ENCODE data around the gene ZNF587B. TPM values are rescaled to one million over a fixed set of nuclear protein-coding genes. Genes with fewer than 3 reads are reported as not detected.
"Not testable (repeated sequence)": the region's sequence is repeated elsewhere in the genome, so short reads cannot be mapped to it uniquely, and the experiment has no call there.

Gene ZNF587B
- total RNA-seq, 2 experiments from 2014 or later: 14.2 to 15.2 TPM

- Mint-ChIP-seq H3K27me3 (no peaks in the 10 kb centered on the region), H3K9me3 (no peaks in the 10 kb centered on the region), H3K4me3 (no peak overlapping the region), H3K27ac (peak overlapping the region; percentile 40), H3K4me1 (ENCODE audit: low read depth) (peaks cover 34% of the 10 kb centered on the region), H3K36me3 (peaks cover 32% of the 10 kb centered on the region)
- intact Hi-C loops (cut with micrococcal nuclease): loop anchor here (5.0 kb wide), 2 partner anchors 35 to 530 kb away; partner anchors contain the start of genes ZNF460 and ZNF587
- POLR2A ChIA-PET: no interaction called here
- DNase-seq: no peak
- CTCF ChIA-PET: no interaction called here
Observed at GRCh38 chr19:57812226-57812625, 17.9 kb upstream of the ZNF587B start.

DNA sequence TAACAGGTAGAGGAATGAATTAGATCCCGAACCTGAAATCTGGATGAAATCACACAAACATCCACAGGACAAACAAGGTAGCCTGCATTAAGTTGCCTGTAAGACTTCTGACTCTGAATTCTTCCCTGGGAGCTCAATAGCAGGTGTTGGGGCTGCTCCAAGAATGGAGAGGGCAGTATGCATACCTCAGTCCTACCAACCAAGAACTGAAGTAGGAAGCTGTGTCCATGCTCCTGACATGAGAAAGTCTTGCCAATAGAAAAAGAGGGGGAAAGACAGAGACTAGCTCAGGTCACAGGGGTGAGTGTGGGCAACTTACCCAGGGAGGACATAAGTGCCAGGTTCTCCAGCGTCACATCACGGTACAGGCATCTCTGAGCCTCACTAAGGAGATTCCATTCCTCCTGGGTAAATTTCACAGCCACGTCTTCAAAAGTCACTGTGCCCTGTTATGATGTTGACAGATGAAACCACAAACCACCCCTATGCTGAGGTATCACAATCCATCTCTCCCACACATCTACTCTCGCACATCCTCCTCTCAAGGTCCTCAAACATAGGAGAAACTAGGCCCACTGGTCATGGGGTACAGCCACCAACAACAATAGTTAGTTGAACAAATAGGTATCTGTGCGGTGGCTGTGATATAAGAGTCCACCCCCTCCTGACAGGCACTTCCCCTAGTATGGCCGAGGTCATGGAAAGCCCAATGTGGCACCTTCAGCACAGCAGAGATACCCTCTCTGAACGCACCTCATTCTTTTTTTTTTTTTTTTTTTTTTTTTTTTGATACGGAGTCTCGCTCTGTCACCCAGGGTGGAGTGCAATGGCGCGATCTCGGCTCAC lies 16.9 kb upstream of the ZNF587B start:
- CTCF ChIA-PET, POLR2A ChIA-PET, H3K27me3 Mint-ChIP-seq, H3K9me3 Mint-ChIP-seq, DNase-seq: not testable (repeated sequence)
- H3K4me3 Mint-ChIP-seq: peak overlapping the region; percentile 91
- peaks cover 25% of the 10 kb centered on the region for H3K36me3 Mint-ChIP-seq
- peak overlapping the region; percentile 61 for H3K27ac Mint-ChIP-seq
- intact Hi-C loops (cut with micrococcal nuclease): loop anchor here (5.0 kb wide), 2 partner anchors 34 to 531 kb away; partner anchors contain the start of genes ZNF460 and ZNF587
- peaks cover 34% of the 10 kb centered on the region for H3K4me1 Mint-ChIP-seq (ENCODE audit: low read depth)

DNA sequence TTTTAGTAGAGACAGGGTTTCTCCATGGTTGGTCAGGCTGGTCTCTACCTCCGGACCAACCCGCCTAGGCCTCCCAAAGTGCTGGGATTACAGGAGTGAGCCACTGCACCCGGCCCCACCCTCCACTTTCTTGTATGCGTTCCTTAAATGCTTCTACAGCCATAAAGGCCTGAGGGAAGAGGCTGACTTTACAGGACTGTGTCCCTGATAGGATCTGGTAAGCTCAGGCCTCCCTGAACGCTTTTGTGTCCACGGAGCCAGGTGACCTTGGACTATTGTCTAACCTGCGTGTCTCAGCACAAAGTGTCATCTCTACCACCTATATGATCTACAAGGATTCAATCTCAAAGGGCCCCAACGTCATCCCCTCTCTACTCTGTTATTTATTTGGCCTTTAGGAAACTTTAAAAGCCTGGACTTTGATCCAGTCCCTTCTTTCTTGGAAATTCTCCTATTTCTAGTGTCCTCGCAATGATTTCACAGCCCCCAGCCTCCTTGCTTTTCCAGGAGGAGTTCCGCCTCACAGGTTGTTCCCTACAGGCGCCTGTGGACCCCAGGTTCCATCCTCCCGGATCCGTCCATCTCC lies 16.1 kb upstream of the ZNF587B start:
- Mint-ChIP-seq H3K9me3 (no peaks in the 10 kb centered on the region), H3K27me3 (no peaks in the 10 kb centered on the region), H3K4me1 (ENCODE audit: low read depth) (peaks cover 36% of the 10 kb centered on the region), H3K27ac (peak overlapping the region; percentile 84), H3K4me3 (peak overlapping the region; percentile 91), H3K36me3 (peaks cover 20% of the 10 kb centered on the region)
- CTCF ChIA-PET: no interaction called here
- no peak for DNase-seq
- intact Hi-C loops (cut with micrococcal nuclease): loop anchor here (2.0 to 5.0 kb wide), 4 partner anchors 33 to 532 kb away; partner anchors contain the start of genes ZNF460, ZNF586, ZNF587 and ZNF776
- POLR2A ChIA-PET: interaction anchor here (1.2 kb wide), 1 partner anchor 45 kb away, joined by 7 read pairs; the partner anchor contains the start of gene ZNF586

GRCh38 chr19:57814505-57815246 lies 15.4 kb upstream of the ZNF587B start, which contains the start of gene ZNF552:
TSS of gene ZNF552 (minus strand) at chr19:57814913. CDS start at chr19:57814743, 170 bp downstream.
- CTCF ChIA-PET: interaction anchor here (0.6 kb wide), 1 partner anchor 87 kb away, joined by 3 read pairs; the partner anchor contains the start of gene ZNF671
- H3K4me3 Mint-ChIP-seq: peak within 1 kb of the TSS; percentile 91
- peak within 1 kb of the TSS; percentile 84 for H3K27ac Mint-ChIP-seq
- H3K4me1 Mint-ChIP-seq (ENCODE audit: low read depth): peaks cover 34% of the 10 kb centered on the region
- POLR2A ChIA-PET: interaction anchor here (1.0 to 1.2 kb wide), 2 partner anchors 46 to 133 kb away, joined by 6 to 7 read pairs; partner anchors contain the start of genes ZNF551 and ZNF586
- no peaks in the 10 kb centered on the region for H3K9me3 Mint-ChIP-seq
- H3K27me3 Mint-ChIP-seq: no peaks in the 10 kb centered on the region
- peak; percentile 85 for DNase-seq
- intact Hi-C loops (cut with micrococcal nuclease): loop anchor here (2.0 to 5.0 kb wide), 4 partner anchors 33 to 532 kb away; partner anchors contain the start of genes ZNF460, ZNF586, ZNF587 and ZNF776
- H3K36me3 Mint-ChIP-seq: peaks cover 15% of the 10 kb centered on the region

GRCh38 chr19:57815247-57816075 lies 14.6 kb upstream of the ZNF587B start:
- no peaks in the 10 kb centered on the region for H3K9me3 Mint-ChIP-seq
- H3K27ac Mint-ChIP-seq: peak overlapping the region; percentile 84
- intact Hi-C loops (cut with micrococcal nuclease): loop anchor here (2.0 kb wide), 2 partner anchors 47 to 69 kb away; partner anchors contain the start of genes ZNF586 and ZNF776
- H3K4me1 Mint-ChIP-seq (ENCODE audit: low read depth): peaks cover 39% of the 10 kb centered on the region
- POLR2A ChIA-PET: interaction anchor here (1.0 to 1.2 kb wide), 2 partner anchors 46 to 133 kb away, joined by 6 to 7 read pairs; partner anchors contain the start of genes ZNF551 and ZNF586
- no peaks in the 10 kb centered on the region for H3K27me3 Mint-ChIP-seq
- H3K4me3 Mint-ChIP-seq: peak overlapping the region; percentile 91
- CTCF ChIA-PET: no interaction called here
- DNase-seq: no peak
- H3K36me3 Mint-ChIP-seq: peaks cover 15% of the 10 kb centered on the region

DNA sequence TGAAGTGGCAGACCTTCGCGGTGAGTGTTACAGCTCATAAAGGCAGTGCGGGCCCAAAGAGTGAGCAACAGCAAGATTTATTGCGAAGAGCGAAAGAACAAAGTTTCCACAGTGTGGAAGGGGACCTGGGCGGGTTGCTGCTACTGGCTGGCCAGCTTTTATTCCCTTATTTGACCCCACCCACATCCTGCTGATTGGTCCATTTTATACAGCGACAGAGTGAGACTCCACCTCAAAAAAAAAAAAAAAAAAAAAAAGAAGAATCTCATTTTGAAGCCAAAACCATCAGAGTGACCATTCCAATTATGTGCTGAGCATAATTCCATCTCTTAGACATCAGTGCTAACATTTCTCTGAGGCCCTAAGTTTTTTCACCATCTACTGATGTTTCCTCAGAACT lies 13.4 kb upstream of the ZNF587B start:
- H3K27ac Mint-ChIP-seq: no peak overlapping the region
- H3K9me3 Mint-ChIP-seq: no peaks in the 10 kb centered on the region
- peaks cover 48% of the 10 kb centered on the region for H3K4me1 Mint-ChIP-seq (ENCODE audit: low read depth)
- no peak for DNase-seq
- no peak overlapping the region for H3K4me3 Mint-ChIP-seq
- no peaks in the 10 kb centered on the region for H3K27me3 Mint-ChIP-seq
- intact Hi-C loops (cut with micrococcal nuclease): no loop called here
- peaks cover 17% of the 10 kb centered on the region for H3K36me3 Mint-ChIP-seq
- ChIA-PET CTCF (no interaction called here), POLR2A (no interaction called here)

DNA sequence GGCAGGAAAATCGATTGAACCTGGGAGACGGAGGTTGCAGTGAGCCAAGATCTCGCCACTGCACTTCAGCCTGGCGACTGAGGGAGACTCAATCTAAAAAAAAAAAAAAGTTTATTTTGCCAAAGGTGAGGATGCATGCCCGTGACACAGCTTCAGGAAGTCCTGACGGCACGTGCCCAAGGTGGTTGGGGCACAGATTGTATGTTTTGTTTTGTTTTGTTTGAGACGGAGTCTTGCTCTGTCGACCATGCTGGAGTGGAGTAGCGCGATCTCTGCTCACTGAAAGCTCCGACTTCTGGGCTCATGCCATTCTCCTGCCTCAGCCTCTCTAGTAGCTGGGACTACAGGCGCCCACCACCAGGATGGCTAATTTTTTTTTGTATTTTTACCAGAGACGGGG lies 12.1 kb upstream of the ZNF587B start:
- ChIA-PET CTCF (no interaction called here), POLR2A (no interaction called here)
- no peak for DNase-seq
- Mint-ChIP-seq H3K9me3 (no peaks in the 10 kb centered on the region), H3K4me3 (no peak overlapping the region), H3K27me3 (no peaks in the 10 kb centered on the region), H3K27ac (peak overlapping the region; percentile 21), H3K36me3 (peaks cover 22% of the 10 kb centered on the region), H3K4me1 (ENCODE audit: low read depth) (peaks cover 46% of the 10 kb centered on the region)
- intact Hi-C loops (cut with micrococcal nuclease): loop anchor here (2.0 kb wide), 1 partner anchor 99 kb away; the partner anchor contains the start of gene ZNF417

GRCh38 chr19:57818378-57818777 lies 11.7 kb upstream of the ZNF587B start:
- peaks cover 23% of the 10 kb centered on the region for H3K36me3 Mint-ChIP-seq
- no peak for DNase-seq
- H3K27ac Mint-ChIP-seq: peak overlapping the region; percentile 21
- peak overlapping the region; percentile 98 for H3K4me3 Mint-ChIP-seq
- intact Hi-C loops (cut with micrococcal nuclease): loop anchor here (2.0 kb wide), 1 partner anchor 98 kb away; the partner anchor contains the start of gene ZNF417
- POLR2A ChIA-PET: interaction anchor here (1.1 kb wide), 1 partner anchor 98 kb away, joined by 3 read pairs; the partner anchor contains the start of gene ZNF417
- H3K4me1 Mint-ChIP-seq (ENCODE audit: low read depth): peaks cover 47% of the 10 kb centered on the region
- no peaks in the 10 kb centered on the region for H3K9me3 Mint-ChIP-seq
- H3K27me3 Mint-ChIP-seq: no peaks in the 10 kb centered on the region
- CTCF ChIA-PET: interaction anchor here (1.3 kb wide), 1 partner anchor 33 kb away, joined by 6 read pairs; no protein-coding TSS in a partner anchor

- H3K9me3 Mint-ChIP-seq: no peaks in the 10 kb centered on the region
- peaks cover 48% of the 10 kb centered on the region for H3K4me1 Mint-ChIP-seq (ENCODE audit: low read depth)
- ChIA-PET POLR2A (interaction anchor here (0.7 to 1.1 kb wide), 4 partner anchors 30 to 183 kb away, joined by 3 to 5 read pairs (median 4); partner anchors contain the start of genes ZNF417, ZNF587 and ZNF606), CTCF (interaction anchor here (1.3 kb wide), 1 partner anchor 32 kb away, joined by 6 read pairs; no protein-coding TSS in a partner anchor)
- peaks cover 28% of the 10 kb centered on the region for H3K36me3 Mint-ChIP-seq
- H3K4me3 Mint-ChIP-seq: peak overlapping the region; percentile 98
- DNase-seq: peak; percentile 89
- H3K27me3 Mint-ChIP-seq: no peaks in the 10 kb centered on the region
- H3K27ac Mint-ChIP-seq: peak overlapping the region; percentile 95
- intact Hi-C loops (cut with micrococcal nuclease): loop anchor here (1.0 to 2.0 kb wide), 2 partner anchors 50 to 97 kb away; partner anchors contain the start of genes ZNF417 and ZNF586
Observed at GRCh38 chr19:57819475-57820148, 10.5 kb upstream of the ZNF587B start.

DNA sequence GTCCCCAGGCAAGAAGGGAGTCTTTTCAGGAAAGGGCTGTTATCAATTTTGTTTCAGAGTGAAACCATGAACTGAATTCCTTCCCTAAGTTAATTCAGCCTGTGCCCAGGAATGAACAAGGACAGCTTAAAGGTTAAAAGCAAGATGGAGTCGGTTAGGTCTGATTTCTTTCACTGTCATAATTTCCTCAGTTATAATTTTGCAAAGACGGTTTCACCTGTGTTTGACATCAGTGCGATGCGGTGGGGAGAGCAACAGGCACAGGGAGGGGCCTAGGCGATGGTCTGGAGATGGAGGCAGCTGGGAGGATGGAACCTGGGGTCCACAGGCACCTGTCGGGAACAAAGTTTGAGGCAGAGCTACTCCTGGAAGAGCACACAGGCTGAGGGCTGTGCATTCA lies 9.5 kb upstream of the ZNF587B start:
- peak overlapping the region; percentile 95 for H3K27ac Mint-ChIP-seq
- H3K4me1 Mint-ChIP-seq (ENCODE audit: low read depth): peaks cover 42% of the 10 kb centered on the region
- H3K9me3 Mint-ChIP-seq: no peaks in the 10 kb centered on the region
- no peaks in the 10 kb centered on the region for H3K27me3 Mint-ChIP-seq
- peaks cover 32% of the 10 kb centered on the region for H3K36me3 Mint-ChIP-seq
- CTCF ChIA-PET: interaction anchor here (0.6 kb wide), 1 partner anchor 9 kb away, joined by 3 read pairs; the partner anchor contains the start of gene ZNF587B
- no peak for DNase-seq
- POLR2A ChIA-PET: no interaction called here
- intact Hi-C loops (cut with micrococcal nuclease): no loop called here
- H3K4me3 Mint-ChIP-seq: peak overlapping the region; percentile 98

Measured in activated CD4-positive, alpha-beta memory T cell treated with anti-CD3 and anti-CD28 coated beads for 36 hours (primary cell).